Neural cell (in vitro differentiated cells): Measurements from ENCODE around the gene CRLF2. TPM values are rescaled to one million over a fixed set of nuclear protein-coding genes. Genes with fewer than 3 reads are reported as not detected.

Experiments used
- H2AFZ ChIP-seq: fragments of 200-600, 300-800 bp; sonication (generic), shearing (Covaris generic); 2 replicates; pipeline ENCODE4 v1.6.0; 2014; ENCODE audit warnings: low read depth, mild to moderate bottlenecking, antibody characterized with exemption, low read length, moderate library complexity
- H3F3A ChIP-seq: fragments of 200-600 bp; shearing (Covaris generic); 2 replicates; pipeline ENCODE4 v1.6.1; 2016; ENCODE audit warnings: mild to moderate bottlenecking, moderate library complexity, mixed read lengths, antibody characterized with exemption, low read length; ENCODE audit not compliant: insufficient read depth, poor library complexity, severe bottlenecking
- H3K27ac ChIP-seq: fragments of 200-600, 300-800 bp; sonication (generic), shearing (Covaris generic); 2 replicates; pipeline ENCODE4 v1.5.1; 2014; ENCODE audit warnings: mild to moderate bottlenecking, low read length, moderate library complexity
- H3K27me3 ChIP-seq: fragments of 300-800, 200-600 bp; sonication (generic), shearing (Covaris generic); 2 replicates; pipeline ENCODE4 v1.6.0; 2014; ENCODE audit warnings: mild to moderate bottlenecking, low read depth, low read length, moderate library complexity; ENCODE audit not compliant: insufficient read depth
- H3K36me3 ChIP-seq: fragments of 300-800, 200-600 bp; sonication (generic), shearing (Covaris generic); 2 replicates; pipeline ENCODE4 v1.5.1; 2014; ENCODE audit warnings: mild to moderate bottlenecking, antibody characterized with exemption, low read length, moderate library complexity; ENCODE audit not compliant: insufficient read depth
- H3K4me2 ChIP-seq: fragments of 300-800, 200-600 bp; sonication (generic), shearing (Covaris generic); 2 replicates; pipeline ENCODE4 v1.6.0; 2014; ENCODE audit warnings: mild to moderate bottlenecking, low read length
- H3K4me3 ChIP-seq: fragments of 300-800, 200-600 bp; sonication (generic), shearing (Covaris generic); 2 replicates; pipeline ENCODE4 v1.5.1; 2014; ENCODE audit warnings: mild to moderate bottlenecking, low read length, moderate library complexity
- H3K79me2 ChIP-seq: fragments of 200-600 bp; shearing (Covaris generic); replicated peaks from 2 replicates; pipeline ENCODE4 v1.6.0; 2014; ENCODE audit warnings: mild to moderate bottlenecking, low read length, moderate library complexity; ENCODE audit not compliant: insufficient read depth
- H3K9ac ChIP-seq: fragments of 300-800, 200-600 bp; sonication (generic), shearing (Covaris generic); 2 replicates; pipeline ENCODE4 v1.6.1; 2016; ENCODE audit warnings: mild to moderate bottlenecking, low read length, mixed read lengths
- H3K9me2 ChIP-seq: fragments of 200-600 bp; shearing (Covaris generic); 2 replicates; pipeline ENCODE4 v1.6.1; 2016; ENCODE audit warnings: mild to moderate bottlenecking, low read length, mixed read lengths; ENCODE audit not compliant: insufficient read depth
- H3K9me3 ChIP-seq: fragments of 200-600, 300-800 bp; sonication (generic), shearing (Covaris generic); 2 replicates; pipeline ENCODE4 v1.6.1; 2016; ENCODE audit warnings: mild to moderate bottlenecking, mixed run types, low read length, moderate library complexity, mixed read lengths
- H4K20me1 ChIP-seq: fragments of 200-600 bp; shearing (Covaris generic); 2 replicates; pipeline ENCODE4 v1.6.1; 2016; ENCODE audit warnings: mild to moderate bottlenecking, mixed run types; ENCODE audit not compliant: insufficient read depth
- EP300 ChIP-seq: fragments of 450-650 bp; conservative IDR thresholded peaks from 2 replicates; pipeline ENCODE4 v1.6.1; 2014; ENCODE audit warnings: antibody characterized with exemption, mild to moderate bottlenecking, moderate library complexity; ENCODE audit not compliant: poor library complexity, severe bottlenecking
- EZH2 ChIP-seq: fragments of 200-600, 300-800 bp; shearing (Covaris generic), sonication (generic); IDR thresholded peaks from 2 replicates; pipeline ENCODE4 v1.6.1; 2014; ENCODE audit warnings: antibody characterized with exemption, low read length, borderline replicate concordance, mild to moderate bottlenecking; ENCODE audit not compliant: insufficient read depth, poor library complexity, severe bottlenecking
- MXI1 ChIP-seq: fragments of 450-650 bp; conservative IDR thresholded peaks from 2 replicates; pipeline ENCODE4 v1.6.1; 2014; ENCODE audit warnings: antibody characterized with exemption, mild to moderate bottlenecking; ENCODE audit not compliant: poor library complexity, severe bottlenecking
- POLR2AphosphoS5 ChIP-seq: IDR thresholded peaks from 2 replicates; pipeline ENCODE4 v1.6.1; 2012
- RAD21 ChIP-seq: fragments of 450-650 bp; conservative IDR thresholded peaks from 2 replicates; pipeline ENCODE4 v1.6.1; 2014; ENCODE audit warnings: antibody characterized with exemption, mild to moderate bottlenecking, moderate library complexity
- SMC3 ChIP-seq: fragments of 450-650 bp; conservative IDR thresholded peaks from 2 replicates; pipeline ENCODE4 v1.6.1; 2014; ENCODE audit warnings: antibody characterized with exemption, mild to moderate bottlenecking, moderate library complexity; ENCODE audit not compliant: poor library complexity
- TAF1 ChIP-seq: IDR thresholded peaks from 2 replicates; pipeline ENCODE4 v1.6.1; 2012; ENCODE audit warnings: low read depth
- polyA plus RNA-seq: library from polyadenylated mRNA; depleted of rRNA; stranded (reverse); fragments of >200 nt; gene quantifications from 2 replicates; pipeline ENCODE4 v1.2.3, GENCODE V29; 2014
- TF ChIP-seq, protein P1 (sequence below): IDR thresholded peaks from 2 replicates; pipeline ENCODE4 v1.6.1; 2012; ENCODE audit warnings: borderline replicate concordance
- TF ChIP-seq, protein P2 (sequence below): fragments of 450-650 bp; IDR thresholded peaks from 2 replicates; pipeline ENCODE4 v1.5.1; 2014; ENCODE audit warnings: antibody characterized with exemption, mild to moderate bottlenecking, moderate library complexity; ENCODE audit not compliant: poor library complexity, severe bottlenecking

CRLF2 gene
- polyA plus RNA-seq, 1 donor from 2014 or later, result not detected

DNA sequence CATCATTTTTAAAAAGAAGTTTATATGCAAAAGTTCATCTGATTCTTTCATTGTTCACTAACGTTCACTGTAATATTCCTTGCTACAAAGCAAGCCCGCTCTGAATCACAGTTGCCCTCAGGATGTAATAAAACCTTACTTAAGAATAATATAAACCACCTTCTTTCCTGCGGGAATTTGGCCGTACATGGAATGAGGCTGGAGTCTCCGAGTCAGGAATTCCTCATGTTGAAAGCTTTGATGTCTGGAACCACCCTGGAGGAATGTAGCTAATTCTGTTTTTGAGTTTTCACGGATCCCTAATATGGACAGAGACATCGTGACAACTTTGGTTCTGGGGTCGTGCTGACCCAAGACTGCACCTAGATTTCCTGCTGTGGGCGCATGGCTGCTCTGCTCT is 58.5 kb downstream of the CRLF2 start:
- Histone ChIP-seq H3K9me2 (no peaks in the 10 kb centered on the region), H3K27me3 (no peaks in the 10 kb centered on the region), H3K27ac (no peak overlapping the region), H2AFZ (no peak overlapping the region), H3F3A (no peaks in the 10 kb centered on the region), H3K9ac (no peak overlapping the region), H3K4me2 (no peak overlapping the region), H4K20me1 (no peaks in the 10 kb centered on the region), H3K79me2 (no peaks in the 10 kb centered on the region), H3K4me3 (no peak overlapping the region), H3K9me3 (no peaks in the 10 kb centered on the region), H3K36me3 (no peaks in the 10 kb centered on the region)
- TF ChIP-seq RAD21, result no peak
- TF ChIP-seq EZH2, result no peak
- no peak for TF ChIP-seq EP300
- TF ChIP-seq, protein P1, sequence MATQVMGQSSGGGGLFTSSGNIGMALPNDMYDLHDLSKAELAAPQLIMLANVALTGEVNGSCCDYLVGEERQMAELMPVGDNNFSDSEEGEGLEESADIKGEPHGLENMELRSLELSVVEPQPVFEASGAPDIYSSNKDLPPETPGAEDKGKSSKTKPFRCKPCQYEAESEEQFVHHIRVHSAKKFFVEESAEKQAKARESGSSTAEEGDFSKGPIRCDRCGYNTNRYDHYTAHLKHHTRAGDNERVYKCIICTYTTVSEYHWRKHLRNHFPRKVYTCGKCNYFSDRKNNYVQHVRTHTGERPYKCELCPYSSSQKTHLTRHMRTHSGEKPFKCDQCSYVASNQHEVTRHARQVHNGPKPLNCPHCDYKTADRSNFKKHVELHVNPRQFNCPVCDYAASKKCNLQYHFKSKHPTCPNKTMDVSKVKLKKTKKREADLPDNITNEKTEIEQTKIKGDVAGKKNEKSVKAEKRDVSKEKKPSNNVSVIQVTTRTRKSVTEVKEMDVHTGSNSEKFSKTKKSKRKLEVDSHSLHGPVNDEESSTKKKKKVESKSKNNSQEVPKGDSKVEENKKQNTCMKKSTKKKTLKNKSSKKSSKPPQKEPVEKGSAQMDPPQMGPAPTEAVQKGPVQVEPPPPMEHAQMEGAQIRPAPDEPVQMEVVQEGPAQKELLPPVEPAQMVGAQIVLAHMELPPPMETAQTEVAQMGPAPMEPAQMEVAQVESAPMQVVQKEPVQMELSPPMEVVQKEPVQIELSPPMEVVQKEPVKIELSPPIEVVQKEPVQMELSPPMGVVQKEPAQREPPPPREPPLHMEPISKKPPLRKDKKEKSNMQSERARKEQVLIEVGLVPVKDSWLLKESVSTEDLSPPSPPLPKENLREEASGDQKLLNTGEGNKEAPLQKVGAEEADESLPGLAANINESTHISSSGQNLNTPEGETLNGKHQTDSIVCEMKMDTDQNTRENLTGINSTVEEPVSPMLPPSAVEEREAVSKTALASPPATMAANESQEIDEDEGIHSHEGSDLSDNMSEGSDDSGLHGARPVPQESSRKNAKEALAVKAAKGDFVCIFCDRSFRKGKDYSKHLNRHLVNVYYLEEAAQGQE, result no peak
- no peak for TF ChIP-seq POLR2AphosphoS5
- TF ChIP-seq SMC3, result no peak
- TF ChIP-seq, protein P2, sequence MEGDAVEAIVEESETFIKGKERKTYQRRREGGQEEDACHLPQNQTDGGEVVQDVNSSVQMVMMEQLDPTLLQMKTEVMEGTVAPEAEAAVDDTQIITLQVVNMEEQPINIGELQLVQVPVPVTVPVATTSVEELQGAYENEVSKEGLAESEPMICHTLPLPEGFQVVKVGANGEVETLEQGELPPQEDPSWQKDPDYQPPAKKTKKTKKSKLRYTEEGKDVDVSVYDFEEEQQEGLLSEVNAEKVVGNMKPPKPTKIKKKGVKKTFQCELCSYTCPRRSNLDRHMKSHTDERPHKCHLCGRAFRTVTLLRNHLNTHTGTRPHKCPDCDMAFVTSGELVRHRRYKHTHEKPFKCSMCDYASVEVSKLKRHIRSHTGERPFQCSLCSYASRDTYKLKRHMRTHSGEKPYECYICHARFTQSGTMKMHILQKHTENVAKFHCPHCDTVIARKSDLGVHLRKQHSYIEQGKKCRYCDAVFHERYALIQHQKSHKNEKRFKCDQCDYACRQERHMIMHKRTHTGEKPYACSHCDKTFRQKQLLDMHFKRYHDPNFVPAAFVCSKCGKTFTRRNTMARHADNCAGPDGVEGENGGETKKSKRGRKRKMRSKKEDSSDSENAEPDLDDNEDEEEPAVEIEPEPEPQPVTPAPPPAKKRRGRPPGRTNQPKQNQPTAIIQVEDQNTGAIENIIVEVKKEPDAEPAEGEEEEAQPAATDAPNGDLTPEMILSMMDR, result no peak
- no peak for TF ChIP-seq MXI1
- no peak for TF ChIP-seq TAF1

DNA sequence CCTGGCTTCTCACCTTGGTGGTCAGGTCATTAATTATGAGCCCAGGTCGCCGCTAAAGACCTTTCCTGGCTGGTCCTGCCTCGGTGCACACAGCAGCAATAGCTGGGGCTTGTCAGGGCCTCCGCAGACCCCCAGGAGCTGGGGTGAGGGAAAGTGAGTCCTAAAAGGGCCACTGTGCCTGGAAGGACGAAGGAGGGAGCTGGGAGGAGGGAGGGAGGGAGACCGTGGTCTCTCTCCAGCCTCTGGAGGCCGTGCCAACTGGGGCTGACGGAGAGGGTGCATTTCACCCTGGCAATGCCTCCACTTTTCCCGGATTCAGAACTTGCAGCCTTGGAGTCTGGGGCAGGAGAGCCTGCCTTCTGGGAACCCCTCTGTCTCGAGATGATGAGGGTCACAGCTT is 60.4 kb downstream of the CRLF2 start:
- Histone ChIP-seq H3K9ac (no peak overlapping the region), H4K20me1 (no peaks in the 10 kb centered on the region), H3K27me3 (no peaks in the 10 kb centered on the region), H3F3A (no peaks in the 10 kb centered on the region), H3K4me2 (no peak overlapping the region), H3K36me3 (no peaks in the 10 kb centered on the region), H3K27ac (no peak overlapping the region), H3K9me3 (no peaks in the 10 kb centered on the region), H2AFZ (no peak overlapping the region), H3K79me2 (no peaks in the 10 kb centered on the region), H3K4me3 (no peak overlapping the region), H3K9me2 (no peaks in the 10 kb centered on the region)
- TF ChIP-seq POLR2AphosphoS5 (no peak), TAF1 (no peak), EP300 (no peak), EZH2 (no peak), SMC3 (no peak), MXI1 (no peak), RAD21 (no peak)
- TF ChIP-seq, protein P2, result no peak
- TF ChIP-seq, protein P1, result no peak
